Neural progenitor cell (in vitro differentiated cells): Measurements from ENCODE around the gene PLBD1.

ENCODE experiments used
- EZH2 ChIP-seq: fragments of 200-600 bp; sonication (generic); IDR thresholded peaks from 2 replicates; pipeline ENCODE4 v1.6.1; 2017; ENCODE audit warnings: antibody characterized with exemption, mild to moderate bottlenecking, moderate library complexity
- TF ChIP-seq, protein P1 (sequence below): fragments of 200-600 bp; sonication (generic); IDR thresholded peaks from 2 replicates; pipeline ENCODE4 v1.5.1; 2017; ENCODE audit warnings: antibody characterized with exemption, mild to moderate bottlenecking

DNA sequence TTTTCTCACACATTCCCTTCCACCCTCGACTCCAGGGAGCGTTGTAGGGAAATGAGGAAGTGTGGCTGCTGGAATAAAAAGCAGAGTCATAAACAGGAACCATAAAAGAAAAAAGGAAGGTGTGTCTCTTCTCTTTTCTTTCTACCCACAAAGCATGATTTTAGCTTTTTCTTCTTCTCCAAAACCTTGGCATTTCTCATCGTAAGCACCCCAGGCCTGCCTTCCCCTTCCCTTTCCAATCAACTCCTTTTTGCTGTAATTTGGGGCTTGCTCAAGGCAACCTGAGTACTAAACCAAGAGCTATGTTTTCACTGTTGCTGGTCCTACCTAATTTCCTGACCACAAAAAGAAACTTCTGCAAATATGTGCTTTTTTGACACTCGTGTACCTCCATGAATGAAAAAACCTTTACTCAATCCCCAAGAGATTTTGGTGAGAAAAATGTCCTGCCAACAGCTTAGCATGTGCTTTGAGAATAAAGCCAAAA, 9.2 kb downstream of the PLBD1 start:
- TF ChIP-seq, protein P1, sequence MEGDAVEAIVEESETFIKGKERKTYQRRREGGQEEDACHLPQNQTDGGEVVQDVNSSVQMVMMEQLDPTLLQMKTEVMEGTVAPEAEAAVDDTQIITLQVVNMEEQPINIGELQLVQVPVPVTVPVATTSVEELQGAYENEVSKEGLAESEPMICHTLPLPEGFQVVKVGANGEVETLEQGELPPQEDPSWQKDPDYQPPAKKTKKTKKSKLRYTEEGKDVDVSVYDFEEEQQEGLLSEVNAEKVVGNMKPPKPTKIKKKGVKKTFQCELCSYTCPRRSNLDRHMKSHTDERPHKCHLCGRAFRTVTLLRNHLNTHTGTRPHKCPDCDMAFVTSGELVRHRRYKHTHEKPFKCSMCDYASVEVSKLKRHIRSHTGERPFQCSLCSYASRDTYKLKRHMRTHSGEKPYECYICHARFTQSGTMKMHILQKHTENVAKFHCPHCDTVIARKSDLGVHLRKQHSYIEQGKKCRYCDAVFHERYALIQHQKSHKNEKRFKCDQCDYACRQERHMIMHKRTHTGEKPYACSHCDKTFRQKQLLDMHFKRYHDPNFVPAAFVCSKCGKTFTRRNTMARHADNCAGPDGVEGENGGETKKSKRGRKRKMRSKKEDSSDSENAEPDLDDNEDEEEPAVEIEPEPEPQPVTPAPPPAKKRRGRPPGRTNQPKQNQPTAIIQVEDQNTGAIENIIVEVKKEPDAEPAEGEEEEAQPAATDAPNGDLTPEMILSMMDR: no peak
- no peak for TF ChIP-seq EZH2
